ENCODE measurements around the gene DYNC1H1.

GRCh38 chr14:102056694-102057442, 92.5 kb downstream of the DYNC1H1 start:
- TF ChIP-seq ZSCAN30 (CRISPR knock-in tag; IDR thresholded peaks at IDR 0.05) = no peak
- TF ChIP-seq EHMT2 (IDR thresholded peaks at IDR 0.05; ENCODE audit: borderline replicate concordance, low read depth, low read length) = no peak
- no peak for TF ChIP-seq ZNF512 (CRISPR knock-in tag; IDR thresholded peaks at IDR 0.05)
- TF ChIP-seq ELF4 (CRISPR knock-in tag; IDR thresholded peaks at IDR 0.05; ENCODE audit: borderline replicate concordance) = no peak
- TF ChIP-seq, protein P1, sequence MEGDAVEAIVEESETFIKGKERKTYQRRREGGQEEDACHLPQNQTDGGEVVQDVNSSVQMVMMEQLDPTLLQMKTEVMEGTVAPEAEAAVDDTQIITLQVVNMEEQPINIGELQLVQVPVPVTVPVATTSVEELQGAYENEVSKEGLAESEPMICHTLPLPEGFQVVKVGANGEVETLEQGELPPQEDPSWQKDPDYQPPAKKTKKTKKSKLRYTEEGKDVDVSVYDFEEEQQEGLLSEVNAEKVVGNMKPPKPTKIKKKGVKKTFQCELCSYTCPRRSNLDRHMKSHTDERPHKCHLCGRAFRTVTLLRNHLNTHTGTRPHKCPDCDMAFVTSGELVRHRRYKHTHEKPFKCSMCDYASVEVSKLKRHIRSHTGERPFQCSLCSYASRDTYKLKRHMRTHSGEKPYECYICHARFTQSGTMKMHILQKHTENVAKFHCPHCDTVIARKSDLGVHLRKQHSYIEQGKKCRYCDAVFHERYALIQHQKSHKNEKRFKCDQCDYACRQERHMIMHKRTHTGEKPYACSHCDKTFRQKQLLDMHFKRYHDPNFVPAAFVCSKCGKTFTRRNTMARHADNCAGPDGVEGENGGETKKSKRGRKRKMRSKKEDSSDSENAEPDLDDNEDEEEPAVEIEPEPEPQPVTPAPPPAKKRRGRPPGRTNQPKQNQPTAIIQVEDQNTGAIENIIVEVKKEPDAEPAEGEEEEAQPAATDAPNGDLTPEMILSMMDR (CRISPR knock-in tag; IDR thresholded peaks at IDR 0.05) = no peak
- TF ChIP-seq ZKSCAN8 (CRISPR knock-in tag; IDR thresholded peaks at IDR 0.05; ENCODE audit: borderline replicate concordance) = no peak
- TF ChIP-seq KLF15 (CRISPR knock-in tag; IDR thresholded peaks at IDR 0.05; ENCODE audit: borderline replicate concordance) = no peak
- TF ChIP-seq, protein P2, sequence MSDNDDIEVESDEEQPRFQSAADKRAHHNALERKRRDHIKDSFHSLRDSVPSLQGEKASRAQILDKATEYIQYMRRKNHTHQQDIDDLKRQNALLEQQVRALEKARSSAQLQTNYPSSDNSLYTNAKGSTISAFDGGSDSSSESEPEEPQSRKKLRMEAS (IDR thresholded peaks at IDR 0.05) = no peak
- no peak for TF ChIP-seq ZNF276 (CRISPR knock-in tag; IDR thresholded peaks at IDR 0.05; ENCODE audit: low read depth)
